Right lobe of liver (tissue), 4 donors: Measurements from ENCODE around the gene MGAT4A.

ENCODE experiments used
- POLR2A ChIP-seq: fragments of 450-650 bp; IDR thresholded peaks from one replicate; pipeline ENCODE4 v1.6.1; 2017; ENCODE audit warnings: antibody characterized with exemption, mild to moderate bottlenecking
- TF ChIP-seq, protein P1 (sequence below), 4 donors: fragments of 200-600 bp in 3 of 4; fragments of 450-650 bp in 1 of 4; IDR thresholded peaks; one replicate each; pipeline versions ENCODE4 v1.5.1 to v1.8.0; 2016 to 2022; ENCODE audit warnings: antibody characterized with exemption in 4 of 4, mild to moderate bottlenecking in 2 of 4
- donor health status: DM: no; HTN: no; CAD: no.
- donor health status: DM: no; HTN: no; CAD: no.
- donor health status: DM: no; HTN: yes; CAD: no.

DNA sequence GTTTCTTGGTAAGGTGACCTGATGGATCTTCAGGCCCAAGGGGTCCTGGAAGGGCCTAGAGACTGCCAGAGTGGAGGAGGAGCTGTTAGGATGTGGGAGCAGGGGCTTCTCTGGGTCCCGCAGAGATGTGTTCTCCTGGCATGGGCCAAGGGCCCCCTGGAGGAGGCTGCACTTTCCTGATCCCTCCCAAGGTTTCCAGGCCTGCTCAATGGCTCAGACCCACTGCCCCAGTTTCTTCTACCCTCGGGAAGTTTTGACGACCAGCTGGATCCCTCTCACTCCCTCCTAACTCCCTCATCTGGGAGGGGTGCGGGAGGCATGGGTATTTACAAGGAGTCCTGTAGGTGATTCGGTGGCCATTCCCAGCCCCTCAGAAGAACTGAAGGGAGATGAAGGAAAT lies 158.7 kb downstream of the MGAT4A start:
- TF ChIP-seq, protein P1, sequence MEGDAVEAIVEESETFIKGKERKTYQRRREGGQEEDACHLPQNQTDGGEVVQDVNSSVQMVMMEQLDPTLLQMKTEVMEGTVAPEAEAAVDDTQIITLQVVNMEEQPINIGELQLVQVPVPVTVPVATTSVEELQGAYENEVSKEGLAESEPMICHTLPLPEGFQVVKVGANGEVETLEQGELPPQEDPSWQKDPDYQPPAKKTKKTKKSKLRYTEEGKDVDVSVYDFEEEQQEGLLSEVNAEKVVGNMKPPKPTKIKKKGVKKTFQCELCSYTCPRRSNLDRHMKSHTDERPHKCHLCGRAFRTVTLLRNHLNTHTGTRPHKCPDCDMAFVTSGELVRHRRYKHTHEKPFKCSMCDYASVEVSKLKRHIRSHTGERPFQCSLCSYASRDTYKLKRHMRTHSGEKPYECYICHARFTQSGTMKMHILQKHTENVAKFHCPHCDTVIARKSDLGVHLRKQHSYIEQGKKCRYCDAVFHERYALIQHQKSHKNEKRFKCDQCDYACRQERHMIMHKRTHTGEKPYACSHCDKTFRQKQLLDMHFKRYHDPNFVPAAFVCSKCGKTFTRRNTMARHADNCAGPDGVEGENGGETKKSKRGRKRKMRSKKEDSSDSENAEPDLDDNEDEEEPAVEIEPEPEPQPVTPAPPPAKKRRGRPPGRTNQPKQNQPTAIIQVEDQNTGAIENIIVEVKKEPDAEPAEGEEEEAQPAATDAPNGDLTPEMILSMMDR (IDR thresholded peaks at IDR 0.05) = no peak
- TF ChIP-seq POLR2A = no peak
